ENCODE measurements around the gene CRABP1. TPM values are rescaled to one million over a fixed set of nuclear protein-coding genes. Genes with fewer than 3 reads are reported as not detected.
"Not testable (repeated sequence)": the region's sequence is repeated elsewhere in the genome, so short reads cannot be mapped to it uniquely, and the experiment has no call there.

CRABP1 gene
- total RNA-seq, 2 donors from 2014 or later = not detected

DNA sequence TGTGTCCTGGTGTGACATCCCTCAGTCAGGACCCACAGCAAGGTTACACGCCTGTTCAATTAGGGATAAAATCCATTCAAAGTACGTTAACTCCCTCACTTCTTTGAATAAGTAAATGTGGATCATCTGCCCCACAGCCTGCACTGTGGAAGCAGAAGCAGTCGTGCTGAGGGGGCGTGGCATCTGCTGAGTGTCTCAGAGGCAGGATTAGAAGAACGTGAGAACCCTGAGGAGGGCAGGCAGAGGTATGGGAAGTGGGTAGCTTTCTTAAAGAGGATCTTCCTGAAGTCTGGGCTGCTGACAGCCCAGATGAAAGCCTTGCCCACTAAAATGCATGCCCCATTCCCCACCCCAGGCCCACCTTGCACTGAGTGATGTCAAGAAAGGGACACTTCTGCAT, 28.5 kb downstream of the CRABP1 start:
- Mint-ChIP-seq H3K9me3 (no peaks in the 10 kb centered on the region), H3K27ac (no peak overlapping the region), H3K27me3 (peaks cover 6% of the 10 kb centered on the region), H3K36me3 (ENCODE audit: low read depth) (no peaks in the 10 kb centered on the region), H3K4me3 (no peak overlapping the region), H3K4me1 (no peaks in the 10 kb centered on the region)
- ATAC-seq (replicated peaks) = no peak

DNA sequence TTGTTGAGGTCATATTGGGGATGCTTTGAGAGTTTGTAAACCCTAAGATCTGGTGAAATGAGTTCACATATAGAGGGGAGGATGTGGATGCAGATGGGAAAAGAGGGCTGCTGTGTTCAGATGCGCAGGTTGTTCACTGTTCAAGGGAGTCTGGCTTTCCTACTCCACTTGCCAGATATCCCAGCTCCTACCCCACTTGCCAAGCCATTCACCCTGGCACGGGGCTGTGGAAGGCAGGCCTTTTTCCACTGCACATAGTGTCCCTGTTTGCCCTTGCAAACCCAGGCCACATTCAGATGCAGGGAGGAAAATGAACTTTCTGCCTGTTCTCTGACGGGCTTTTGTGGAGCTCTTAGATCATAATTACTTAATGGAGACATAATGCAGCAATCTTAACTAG, 29.0 kb downstream of the CRABP1 start:
- H3K4me3 Mint-ChIP-seq = no peak overlapping the region
- peaks cover 6% of the 10 kb centered on the region for H3K27me3 Mint-ChIP-seq
- no peaks in the 10 kb centered on the region for H3K4me1 Mint-ChIP-seq
- no peaks in the 10 kb centered on the region for H3K36me3 Mint-ChIP-seq (ENCODE audit: low read depth)
- ATAC-seq (replicated peaks) = no peak
- no peaks in the 10 kb centered on the region for H3K9me3 Mint-ChIP-seq
- H3K27ac Mint-ChIP-seq = no peak overlapping the region

DNA sequence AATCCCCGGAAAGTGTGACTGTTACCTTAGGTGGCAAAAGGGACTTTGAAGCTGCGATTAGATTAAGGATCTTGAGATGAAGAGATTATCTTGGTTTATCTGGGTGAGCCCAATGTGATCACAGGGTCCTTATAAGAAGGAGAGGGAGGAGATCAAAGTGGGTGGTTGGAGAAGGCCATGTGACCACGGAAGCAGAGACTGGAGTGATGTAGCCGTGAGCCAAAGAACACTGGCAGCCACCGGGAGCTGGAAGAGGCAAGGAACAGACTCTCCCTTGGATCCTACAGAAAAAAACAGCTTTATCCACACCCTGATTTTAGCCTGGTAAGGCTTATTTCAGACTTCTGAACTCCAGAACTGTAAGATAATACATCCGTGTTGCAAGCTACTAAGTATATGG, 29.9 kb downstream of the CRABP1 start:
- no peaks in the 10 kb centered on the region for H3K27me3 Mint-ChIP-seq
- no peaks in the 10 kb centered on the region for H3K9me3 Mint-ChIP-seq
- ATAC-seq (replicated peaks) = no peak
- no peak overlapping the region for H3K4me3 Mint-ChIP-seq
- H3K36me3 Mint-ChIP-seq (ENCODE audit: low read depth) = no peaks in the 10 kb centered on the region
- no peak overlapping the region for H3K27ac Mint-ChIP-seq
- H3K4me1 Mint-ChIP-seq = no peaks in the 10 kb centered on the region

DNA sequence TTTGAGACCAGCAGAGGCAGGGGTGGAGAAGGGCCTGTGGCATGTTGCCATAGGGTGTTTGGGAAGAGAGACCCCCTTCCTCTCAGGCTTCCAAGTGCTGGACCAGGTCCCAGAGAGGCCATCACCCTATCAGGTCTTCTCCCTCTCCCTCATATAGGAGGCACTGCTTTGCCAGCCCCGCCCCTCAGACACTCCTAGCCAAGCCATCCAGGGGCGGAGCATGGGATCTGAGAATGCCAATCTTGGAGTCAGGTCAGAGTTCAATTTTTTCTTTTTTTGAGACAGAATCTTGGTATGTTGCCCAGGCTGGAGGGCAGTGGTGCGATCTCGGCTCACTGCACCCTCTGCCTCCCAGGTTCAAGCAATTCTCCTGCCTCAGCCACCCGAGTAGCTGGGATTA, 32.7 kb downstream of the CRABP1 start:
- H3K4me3 Mint-ChIP-seq = no peak overlapping the region
- H3K9me3 Mint-ChIP-seq = no peaks in the 10 kb centered on the region
- H3K27me3 Mint-ChIP-seq = no peaks in the 10 kb centered on the region
- H3K27ac Mint-ChIP-seq = no peak overlapping the region
- no peaks in the 10 kb centered on the region for H3K36me3 Mint-ChIP-seq (ENCODE audit: low read depth)
- H3K4me1 Mint-ChIP-seq = no peaks in the 10 kb centered on the region
- no peak for ATAC-seq (replicated peaks)

DNA sequence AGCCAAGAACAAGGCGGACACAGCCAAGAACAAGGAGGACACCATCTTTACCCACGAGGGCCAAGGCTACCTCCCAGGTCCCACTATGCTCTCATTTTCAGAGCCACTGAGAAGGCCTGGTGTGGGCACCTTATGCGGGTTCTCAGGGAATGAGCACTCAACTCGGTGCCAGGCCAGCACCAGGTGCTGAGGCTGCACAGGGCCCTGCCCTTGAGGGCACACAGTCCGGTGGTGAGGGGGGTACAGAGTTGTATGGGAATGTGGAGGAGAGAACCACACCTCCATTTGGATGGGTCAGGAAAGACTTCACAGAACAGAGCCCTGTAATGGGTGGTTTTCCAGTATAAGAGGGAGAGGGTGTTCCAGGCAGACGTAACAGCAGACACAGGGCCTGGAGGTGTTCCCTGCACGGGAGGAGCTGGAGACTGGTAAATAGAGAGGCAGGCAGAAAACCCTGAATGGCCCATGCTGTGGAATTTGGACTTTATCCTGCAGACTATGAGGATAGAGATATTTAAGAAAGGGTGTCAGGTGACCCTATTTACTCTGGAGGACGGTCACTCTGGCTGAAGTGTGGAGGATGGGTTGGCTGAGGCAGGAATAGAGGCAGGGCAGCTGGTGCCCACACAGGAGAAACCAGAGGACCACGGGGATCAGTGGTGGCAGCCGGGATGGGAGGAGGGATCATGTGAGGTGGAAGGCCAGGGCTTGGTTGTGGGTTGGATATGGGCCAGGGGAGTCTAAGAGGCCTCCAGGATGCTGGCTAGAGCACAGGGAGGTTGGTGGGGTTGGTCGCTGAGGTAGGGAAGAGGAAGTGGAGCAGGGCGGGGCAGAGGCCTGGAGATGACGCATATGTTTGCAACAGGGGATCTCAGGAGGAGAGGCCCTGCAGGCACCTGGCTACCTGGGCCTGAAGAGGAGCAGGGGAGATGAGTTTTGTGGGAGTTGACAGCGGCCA, 34.6 kb downstream of the CRABP1 start:
- Mint-ChIP-seq H3K9me3 (no peaks in the 10 kb centered on the region), H3K4me1 (no peaks in the 10 kb centered on the region), H3K27ac (no peak overlapping the region), H3K4me3 (no peak overlapping the region), H3K27me3 (peaks cover 2% of the 10 kb centered on the region), H3K36me3 (ENCODE audit: low read depth) (no peaks in the 10 kb centered on the region)
- ATAC-seq (replicated peaks) = no peak

DNA sequence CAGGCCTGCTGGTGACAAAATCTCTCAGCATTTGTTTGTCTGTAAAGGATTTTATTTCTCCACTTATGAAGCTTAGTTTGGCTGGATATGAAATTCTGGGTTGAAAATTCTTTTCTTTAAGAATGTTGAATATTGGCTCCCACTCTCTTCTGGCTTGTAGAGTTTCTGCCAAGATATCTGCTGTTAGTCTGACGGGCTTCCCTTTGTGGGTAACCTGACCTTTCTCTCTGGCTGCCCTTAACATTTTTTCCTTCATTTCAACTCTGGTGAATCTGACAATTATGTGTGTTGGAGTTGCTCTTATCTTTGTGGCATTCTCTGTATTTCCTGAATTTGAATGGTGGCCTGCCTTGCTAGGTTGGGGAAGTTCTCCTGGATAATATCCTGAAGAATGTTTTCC, 40.0 kb downstream of the CRABP1 start:
- H3K36me3 Mint-ChIP-seq (ENCODE audit: low read depth); H3K9me3 Mint-ChIP-seq; H3K27ac Mint-ChIP-seq; H3K4me1 Mint-ChIP-seq; H3K4me3 Mint-ChIP-seq; ATAC-seq (replicated peaks): not testable (repeated sequence)
- H3K27me3 Mint-ChIP-seq = peaks cover 26% of the 10 kb centered on the region

DNA sequence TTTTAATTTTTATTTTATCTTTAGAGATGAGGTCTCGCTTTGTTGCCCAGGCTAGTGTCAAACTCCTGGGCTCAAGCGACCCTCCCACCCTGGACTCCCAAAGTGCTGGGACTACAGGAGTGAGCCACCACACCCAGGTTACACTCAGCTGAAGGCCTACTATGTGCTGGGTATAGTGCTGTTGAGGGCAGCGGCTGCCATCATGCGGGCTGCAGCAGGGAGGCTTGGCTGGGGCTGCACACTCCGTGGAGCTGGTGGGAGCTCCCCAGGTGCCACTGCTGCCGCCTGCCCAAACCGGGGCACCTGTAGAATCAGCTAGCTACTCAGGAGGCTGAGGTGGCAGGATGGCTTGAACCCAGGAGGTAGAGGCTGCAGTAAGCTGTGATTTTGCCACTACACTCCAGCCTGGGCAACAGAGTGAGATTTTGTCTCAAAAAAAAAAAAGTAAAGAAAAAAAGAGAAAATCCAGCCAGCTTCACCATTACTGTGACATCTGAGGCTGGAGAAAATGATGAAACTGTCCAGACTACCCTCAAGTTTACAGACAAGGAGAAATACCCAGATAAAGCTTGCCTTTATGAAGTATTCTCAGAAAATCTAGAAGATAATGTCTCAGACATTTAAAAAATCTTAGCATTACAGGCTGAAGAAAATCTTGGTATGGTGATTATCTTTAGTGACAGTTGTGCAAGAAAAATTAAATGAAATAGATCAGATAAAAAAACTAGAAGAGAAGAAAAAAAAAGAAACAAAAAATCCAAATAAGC, 42.1 kb downstream of the CRABP1 start:
- no peak for ATAC-seq (replicated peaks)

DNA sequence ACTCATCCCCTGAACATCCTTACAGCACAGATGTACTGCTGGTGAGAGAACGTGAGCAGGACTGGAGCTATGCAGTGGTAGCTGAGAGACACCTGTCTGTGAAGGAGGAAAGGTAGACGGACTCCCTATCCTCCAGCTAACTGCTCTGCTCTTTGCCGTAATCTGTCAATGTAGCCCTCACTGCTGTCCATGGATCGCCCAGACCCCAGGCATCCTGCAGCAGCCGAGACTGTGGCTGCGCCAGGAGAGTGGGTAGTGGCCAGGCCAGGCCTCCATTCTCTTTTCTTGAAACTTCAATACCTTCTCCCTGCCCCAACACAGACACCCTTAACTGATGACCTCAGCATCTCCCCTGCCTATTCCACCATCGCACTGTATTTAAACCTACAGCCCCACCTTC, 44.5 kb downstream of the CRABP1 start:
- H3K9me3 Mint-ChIP-seq = no peaks in the 10 kb centered on the region
- ATAC-seq (replicated peaks) = no peak
- no peak overlapping the region for H3K27ac Mint-ChIP-seq
- H3K36me3 Mint-ChIP-seq (ENCODE audit: low read depth) = no peaks in the 10 kb centered on the region
- H3K4me3 Mint-ChIP-seq = no peak overlapping the region
- H3K27me3 Mint-ChIP-seq = peaks cover 37% of the 10 kb centered on the region
- no peaks in the 10 kb centered on the region for H3K4me1 Mint-ChIP-seq

More for the DNA sequence above, 42.1 kb downstream of the CRABP1 start:
- Mint-ChIP-seq H3K27ac (no peak overlapping the region), H3K27me3 (peaks cover 39% of the 10 kb centered on the region), H3K9me3 (no peaks in the 10 kb centered on the region), H3K36me3 (ENCODE audit: low read depth) (no peaks in the 10 kb centered on the region), H3K4me1 (no peaks in the 10 kb centered on the region), H3K4me3 (no peak overlapping the region)

DNA sequence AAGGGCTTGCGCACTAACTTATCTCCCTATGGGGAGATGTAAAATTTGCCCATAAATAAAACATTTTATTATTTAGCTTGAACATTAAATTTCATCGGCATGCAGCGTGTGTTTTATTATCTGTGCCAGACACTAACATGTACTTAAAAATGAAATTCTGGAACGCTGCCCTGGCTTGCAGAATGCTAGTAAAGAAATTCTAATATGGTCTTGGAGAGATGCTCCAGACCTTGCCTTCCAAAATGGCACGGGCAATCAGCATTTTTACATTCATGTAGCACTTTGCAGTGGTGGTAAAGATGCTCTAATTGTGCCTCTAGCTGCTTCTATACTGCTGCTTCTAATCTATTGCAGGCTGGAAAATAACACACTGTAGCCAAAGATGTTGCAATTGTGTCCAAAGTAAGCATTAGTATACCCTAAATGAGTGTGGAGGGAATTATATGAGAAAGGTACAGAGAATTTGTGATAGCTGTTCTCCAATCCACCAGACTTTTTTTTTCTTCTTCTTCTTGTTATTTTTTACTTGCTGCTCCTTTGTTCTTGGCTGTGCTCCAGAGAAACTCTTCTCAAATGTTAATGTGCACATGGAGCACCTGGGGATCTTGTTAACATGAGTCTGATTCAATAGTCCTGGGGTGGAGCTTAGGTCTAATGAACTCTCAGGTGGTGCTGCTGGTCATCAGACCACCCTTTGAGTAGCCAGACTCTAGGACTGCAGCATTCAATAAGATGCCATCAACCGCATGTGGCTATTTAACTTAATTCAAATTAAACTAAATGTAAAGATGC, 47.3 kb downstream of the CRABP1 start:
- no peaks in the 10 kb centered on the region for H3K4me1 Mint-ChIP-seq
- H3K4me3 Mint-ChIP-seq = no peak overlapping the region
- H3K36me3 Mint-ChIP-seq (ENCODE audit: low read depth) = no peaks in the 10 kb centered on the region
- no peak for ATAC-seq (replicated peaks)
- no peak overlapping the region for H3K27ac Mint-ChIP-seq
- H3K9me3 Mint-ChIP-seq = no peaks in the 10 kb centered on the region
- peaks cover 34% of the 10 kb centered on the region for H3K27me3 Mint-ChIP-seq

DNA sequence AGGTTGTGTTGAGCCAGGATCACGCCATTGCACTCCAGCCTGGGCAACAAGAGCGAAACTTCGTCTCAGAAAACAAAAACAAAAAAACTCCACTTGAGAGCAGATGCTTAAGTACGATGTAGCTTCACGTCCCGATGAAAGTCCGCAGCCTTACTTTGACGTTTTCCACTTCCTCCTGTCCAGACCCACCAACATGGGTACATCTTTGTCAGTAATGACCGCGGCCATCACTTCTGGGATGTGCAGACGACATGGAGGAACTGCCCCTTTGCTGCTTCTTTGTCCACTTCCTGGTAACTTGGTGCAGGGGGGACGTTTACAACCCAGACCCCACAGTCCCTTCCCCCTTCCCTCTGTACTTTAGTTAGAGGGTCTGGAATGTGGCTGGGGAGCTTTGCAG, 48.7 kb downstream of the CRABP1 start:
- Mint-ChIP-seq H3K9me3 (no peaks in the 10 kb centered on the region), H3K27me3 (peaks cover 24% of the 10 kb centered on the region), H3K4me3 (no peak overlapping the region), H3K27ac (no peak overlapping the region), H3K36me3 (ENCODE audit: low read depth) (no peaks in the 10 kb centered on the region), H3K4me1 (no peaks in the 10 kb centered on the region)
- ATAC-seq (replicated peaks) = no peak

DNA sequence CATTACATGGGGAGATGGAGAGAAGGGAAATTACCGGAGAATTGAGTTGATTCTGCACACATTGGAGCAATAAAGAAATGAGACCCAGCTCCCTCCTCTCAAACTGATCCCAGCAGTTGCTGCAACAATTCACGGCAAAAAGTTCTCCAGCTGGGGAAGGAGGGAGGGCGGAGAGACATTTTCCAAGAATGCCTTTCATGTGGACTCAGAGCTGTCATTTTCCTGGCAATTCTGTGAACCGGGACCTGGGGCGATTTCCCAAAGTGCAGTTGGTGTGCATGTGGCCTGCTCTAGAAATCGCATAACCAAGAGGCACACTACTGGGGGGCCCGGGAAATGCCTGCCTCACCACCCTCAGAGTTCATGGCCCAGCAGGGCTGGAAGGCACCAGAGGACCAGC, 49.2 kb downstream of the CRABP1 start:
- Mint-ChIP-seq H3K9me3 (no peaks in the 10 kb centered on the region), H3K27me3 (peaks cover 22% of the 10 kb centered on the region), H3K36me3 (ENCODE audit: low read depth) (no peaks in the 10 kb centered on the region), H3K4me3 (no peak overlapping the region), H3K4me1 (no peaks in the 10 kb centered on the region), H3K27ac (no peak overlapping the region)
- ATAC-seq (replicated peaks) = no peak

DNA sequence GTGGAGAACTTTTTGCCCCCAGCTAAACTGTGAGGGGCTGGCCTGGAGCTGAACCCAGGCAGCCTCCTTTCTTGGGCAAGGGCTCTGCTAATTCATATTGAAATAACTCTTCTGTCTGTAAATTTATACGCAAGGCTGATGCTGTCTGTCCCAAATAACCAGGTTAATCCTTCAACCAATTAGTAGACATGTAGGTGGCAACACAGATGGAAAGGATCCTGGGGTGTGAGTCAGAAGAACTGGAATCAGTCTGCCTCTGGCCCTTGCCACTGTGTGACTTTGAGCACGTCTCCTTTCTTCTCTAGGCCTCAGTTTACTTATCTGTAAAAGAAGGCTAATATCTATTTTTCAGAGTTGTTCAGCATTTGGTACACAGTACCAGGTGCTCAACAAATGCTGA, 49.6 kb downstream of the CRABP1 start:
- H3K36me3 Mint-ChIP-seq (ENCODE audit: low read depth) = no peaks in the 10 kb centered on the region
- H3K27ac Mint-ChIP-seq = no peak overlapping the region
- no peaks in the 10 kb centered on the region for H3K9me3 Mint-ChIP-seq
- H3K4me3 Mint-ChIP-seq = no peak overlapping the region
- H3K4me1 Mint-ChIP-seq = no peaks in the 10 kb centered on the region
- H3K27me3 Mint-ChIP-seq = peaks cover 20% of the 10 kb centered on the region
- ATAC-seq (replicated peaks) = no peak

DNA sequence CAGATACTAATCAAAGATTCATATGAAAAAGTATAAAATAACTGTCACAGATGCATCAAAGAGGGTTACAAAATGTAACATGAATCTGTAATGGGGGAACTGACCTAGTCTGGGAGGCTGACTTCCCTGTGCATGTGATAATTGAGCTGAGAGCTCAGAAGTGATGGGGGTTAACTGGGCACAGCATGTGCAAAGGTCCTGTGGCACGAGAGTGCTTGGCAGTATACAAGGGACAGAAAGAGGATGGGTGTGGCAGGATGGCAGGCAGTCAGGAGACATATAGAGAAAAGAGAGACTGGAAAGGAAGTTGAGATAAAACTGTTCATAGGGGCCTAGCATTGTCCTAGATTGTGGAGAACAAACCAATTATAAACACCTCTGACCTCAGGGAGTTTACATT, 50.1 kb downstream of the CRABP1 start:
- Mint-ChIP-seq H3K4me1 (no peaks in the 10 kb centered on the region), H3K27ac (no peak overlapping the region), H3K36me3 (ENCODE audit: low read depth) (no peaks in the 10 kb centered on the region), H3K9me3 (no peaks in the 10 kb centered on the region), H3K4me3 (no peak overlapping the region), H3K27me3 (peaks cover 15% of the 10 kb centered on the region)
- no peak for ATAC-seq (replicated peaks)

DNA sequence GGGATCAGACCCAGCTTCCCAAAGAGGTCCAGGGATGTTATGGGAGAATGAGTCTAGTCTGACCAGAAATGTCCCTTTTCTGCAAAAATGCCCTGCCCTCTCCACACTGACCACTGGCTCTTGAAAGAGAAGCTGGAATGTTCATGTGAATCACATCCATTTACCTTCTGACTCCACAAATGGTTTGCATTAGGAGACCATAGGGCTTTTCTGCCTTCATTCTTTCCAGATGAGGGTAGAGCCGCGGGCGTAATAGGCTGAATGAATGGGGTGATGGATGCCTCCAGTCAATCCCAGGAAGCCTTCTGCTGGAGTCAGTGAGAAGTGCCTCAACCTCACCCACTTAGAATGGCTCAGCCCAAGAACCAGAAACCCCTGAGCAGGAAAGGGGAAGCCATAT, 50.7 kb downstream of the CRABP1 start:
- no peaks in the 10 kb centered on the region for H3K4me1 Mint-ChIP-seq
- no peak overlapping the region for H3K4me3 Mint-ChIP-seq
- no peaks in the 10 kb centered on the region for H3K36me3 Mint-ChIP-seq (ENCODE audit: low read depth)
- no peak for ATAC-seq (replicated peaks)
- no peaks in the 10 kb centered on the region for H3K9me3 Mint-ChIP-seq
- H3K27ac Mint-ChIP-seq = no peak overlapping the region
- peaks cover 9% of the 10 kb centered on the region for H3K27me3 Mint-ChIP-seq

Measured in activated T-helper 17 cell treated with anti-CD3 and anti-CD28 coated beads, Interleukin-2, amount 50 U/mL, for 72 hours (primary cell).